Tibial nerve (tissue), 4 donors: Measurements from ENCODE around the gene WDR27. TPM values are rescaled to one million over a fixed set of nuclear protein-coding genes. Genes with fewer than 3 reads are reported as not detected.

Experiments used
- DNase-seq, 2 donors: peaks; one replicate each; pipeline ENCODE4 v3.0.0-alpha.2; 2019; ENCODE audit warnings: low spot score in 2 of 2
- H3K27ac ChIP-seq, 4 donors: fragments of 200-600 bp; sonication (generic) in 3 of 4; one replicate each; pipeline ENCODE4 v1.5.1; 2017 to 2019; ENCODE audit warnings: mild to moderate bottlenecking in 1 of 4
- H3K27me3 ChIP-seq, 2 donors: fragments of 200-600 bp; sonication (generic) in 1 of 2; one replicate each; pipeline versions ENCODE4 v1.5.1 to v1.6.0; 2017 to 2019
- H3K36me3 ChIP-seq, 3 donors: fragments of 200-600 bp; sonication (generic); one replicate each; pipeline ENCODE4 v1.5.1; 2018 to 2019
- H3K4me1 ChIP-seq, 4 donors: fragments of 200-600 bp; sonication (generic) in 3 of 4; one replicate each; pipeline ENCODE4 v1.5.1; 2017 to 2019
- H3K4me3 ChIP-seq, 4 donors: fragments of 200-600 bp; sonication (generic) in 3 of 4; one replicate each; pipeline ENCODE4 v1.5.1; 2017 to 2019; ENCODE audit warnings: mild to moderate bottlenecking in 1 of 4, moderate library complexity in 1 of 4
- H3K9me3 ChIP-seq, 4 donors: fragments of 200-600 bp; sonication (generic) in 3 of 4; one replicate each; pipeline ENCODE4 v1.5.1; 2017 to 2019
- CTCF ChIP-seq, 5 experiments: fragments of 200-600 bp in 3 of 5; fragments of 450-650 bp in 2 of 5; sonication (generic) in 3 of 5; IDR thresholded peaks; one replicate each; pipeline ENCODE4 v1.5.1; 2016 to 2019; ENCODE audit warnings: antibody characterized with exemption in 5 of 5, mild to moderate bottlenecking in 3 of 5, moderate library complexity in 2 of 5
- EP300 ChIP-seq, 2 donors: sonication (generic); formaldehyde crosslinking; IDR thresholded peaks; one replicate each; pipeline ENCODE4 v1.6.1; 2017; ENCODE audit warnings: antibody characterized with exemption in 2 of 2, mild to moderate bottlenecking in 1 of 2
- POLR2A ChIP-seq, 2 donors: fragments of 450-650 bp; IDR thresholded peaks; one replicate each; pipeline ENCODE4 v1.6.1; 2017; ENCODE audit warnings: antibody characterized with exemption in 2 of 2, mild to moderate bottlenecking in 2 of 2, moderate library complexity in 2 of 2
- WGBS, 2 donors: methylation state at CpG; one replicate each; pipeline ENCODE4 v1.1.5; 2018; 5-methylcytosine and 5-hydroxymethylcytosine counted together
- total RNA-seq, 4 donors: library from RNA; depleted of rRNA; stranded (reverse); fragments of >200 nt; gene quantifications; one replicate each; pipeline ENCODE4 v1.1.0, GENCODE V29; 2016

WDR27 gene
- total RNA-seq, 4 donors from 2014 or later = 33.9 to 57.5 (median 52.5) TPM

DNA sequence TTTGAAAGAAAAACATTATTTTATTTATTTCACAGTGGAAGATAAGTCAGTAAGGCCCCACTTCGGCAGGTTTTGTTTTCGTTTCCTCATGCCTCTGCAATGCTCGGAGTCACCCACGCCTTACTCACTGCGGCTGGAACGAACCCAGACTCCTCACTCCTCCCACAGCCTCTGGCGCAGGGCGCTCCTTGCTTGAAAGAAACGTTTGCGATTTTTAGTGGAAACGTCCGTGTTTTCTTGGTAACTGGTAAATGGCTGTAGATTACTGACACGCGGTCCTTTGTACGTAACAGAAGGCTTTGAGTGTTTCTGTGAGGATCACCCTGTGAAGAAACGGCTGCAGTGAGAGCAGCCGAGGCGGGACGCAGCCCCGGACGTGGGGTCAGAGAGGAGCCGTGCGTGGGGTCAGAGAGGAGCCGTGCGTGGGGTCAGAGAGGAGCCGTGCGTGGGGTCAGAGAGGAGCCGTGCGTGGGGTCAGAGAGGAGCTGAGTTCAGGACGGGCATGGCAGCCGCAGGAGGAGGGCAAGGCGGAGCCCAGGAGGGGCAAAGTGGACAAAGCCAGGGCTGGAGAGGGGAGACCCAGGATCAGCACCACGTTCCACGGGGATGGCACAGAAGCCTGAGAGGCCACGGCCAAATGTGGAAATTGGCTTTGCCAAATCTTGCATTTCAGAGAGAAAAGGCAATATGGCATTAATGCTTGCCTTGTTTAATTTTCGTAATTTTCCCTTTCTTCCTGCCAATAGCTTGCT, 249.5 kb downstream of the WDR27 start:
- Histone ChIP-seq H3K27ac (peak overlapping the region; percentile 72 to 92 (median 78)), H3K4me1 (peaks cover 0 to 31% (median 4%) of the 10 kb centered on the region in 4 donors), H3K27me3 (no peaks in the 10 kb centered on the region), H3K36me3 (peaks cover 0 to 9% (median 0%) of the 10 kb centered on the region in 3 donors), H3K4me3 (peak overlapping the region; percentile 5 to 50 (median 38)), H3K9me3 (no peaks in the 10 kb centered on the region)
- peak in 1 of 2 donors; percentile 92 for TF ChIP-seq EP300 (IDR thresholded peaks at IDR 0.05)
- TF ChIP-seq POLR2A (IDR thresholded peaks at IDR 0.05) = peak in 1 of 2 donors; percentile 52
- TF ChIP-seq CTCF (IDR thresholded peaks at IDR 0.05) = no peak
- peak; percentile 73 to 84 for DNase-seq
- WGBS, 2 donors = 23 to 43% methylated on average over 36 of the region's 36 CpGs

DNA sequence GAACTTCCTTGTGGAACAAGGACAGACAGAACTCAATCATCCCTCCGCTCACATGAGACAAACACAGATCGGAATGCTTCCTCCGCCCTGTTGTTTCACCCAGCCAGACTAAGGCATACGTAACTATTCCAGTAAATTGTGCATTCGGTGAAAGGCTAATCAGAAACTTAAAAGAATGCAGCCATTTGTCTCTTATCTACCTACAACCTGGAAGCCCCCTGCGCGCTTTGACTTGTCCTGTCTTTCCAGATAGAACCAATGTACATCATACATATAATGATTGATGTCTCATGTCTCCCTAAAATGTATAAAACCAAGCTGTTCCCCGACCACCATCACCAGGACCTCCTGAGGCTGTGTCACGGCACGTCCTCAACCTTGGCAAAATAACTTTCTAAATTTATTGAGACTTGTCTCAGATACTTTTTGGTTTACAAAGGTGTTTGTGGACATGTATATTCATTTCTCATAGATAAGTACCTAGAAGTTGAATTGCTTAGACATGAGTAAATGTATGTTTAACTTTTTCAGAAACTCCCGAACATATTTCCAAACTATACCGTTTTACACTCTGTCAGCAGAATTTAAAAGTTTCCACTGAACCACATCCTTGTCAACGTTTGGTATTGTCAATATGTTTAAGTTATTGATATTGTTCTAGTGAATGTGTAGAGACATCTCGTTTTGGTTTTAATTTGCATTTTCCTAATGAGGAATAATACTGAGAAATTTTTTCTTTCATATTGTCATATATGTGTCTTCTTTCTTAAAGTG, 250.6 kb downstream of the WDR27 start:
- peaks cover 0 to 4% (median 0%) of the 10 kb centered on the region in 3 donors for H3K36me3 ChIP-seq
- no peak for TF ChIP-seq EP300 (IDR thresholded peaks at IDR 0.05)
- TF ChIP-seq POLR2A (IDR thresholded peaks at IDR 0.05) = no peak
- TF ChIP-seq CTCF (IDR thresholded peaks at IDR 0.05) = no peak
- H3K4me3 ChIP-seq = peak overlapping the region; percentile 5 to 50 (median 38)
- no peak for DNase-seq
- H3K4me1 ChIP-seq = peaks cover 0 to 32% (median 4%) of the 10 kb centered on the region in 4 donors
- H3K27me3 ChIP-seq = no peaks in the 10 kb centered on the region
- 44 to 61% methylated on average over 14 of the region's 14 CpGs for WGBS, 2 donors
- H3K9me3 ChIP-seq = no peaks in the 10 kb centered on the region
- peak overlapping the region; percentile 72 to 92 (median 78) for H3K27ac ChIP-seq

GRCh38 chr6:169450097-169450496, 251.7 kb downstream of the WDR27 start:
- WGBS, 2 donors = 72 to 75% methylated on average over 12 of the region's 12 CpGs
- Histone ChIP-seq H3K27me3 (no peaks in the 10 kb centered on the region), H3K4me3 (peak overlapping the region in 1 of 4 donors; percentile 50), H3K4me1 (peaks cover 0 to 37% (median 4%) of the 10 kb centered on the region in 4 donors), H3K9me3 (no peaks in the 10 kb centered on the region), H3K27ac (peak overlapping the region; percentile 72 to 92 (median 78)), H3K36me3 (peaks cover 0 to 8% (median 0%) of the 10 kb centered on the region in 3 donors)
- TF ChIP-seq EP300 (IDR thresholded peaks at IDR 0.05) (no peak), CTCF (IDR thresholded peaks at IDR 0.05) (no peak), POLR2A (IDR thresholded peaks at IDR 0.05) (no peak)
- DNase-seq = no peak

GRCh38 chr6:169449221-169449620, 252.6 kb downstream of the WDR27 start:
- no peaks in the 10 kb centered on the region for H3K27me3 ChIP-seq
- peaks cover 0 to 37% (median 4%) of the 10 kb centered on the region in 4 donors for H3K4me1 ChIP-seq
- TF ChIP-seq POLR2A (IDR thresholded peaks at IDR 0.05) (no peak), CTCF (IDR thresholded peaks at IDR 0.05) (no peak), EP300 (IDR thresholded peaks at IDR 0.05) (no peak)
- H3K27ac ChIP-seq = peak overlapping the region in 2 of 4 donors; percentile 81 to 92
- peaks cover 0 to 6% (median 0%) of the 10 kb centered on the region in 3 donors for H3K36me3 ChIP-seq
- no peak overlapping the region for H3K4me3 ChIP-seq
- DNase-seq = no peak
- 48 to 55% methylated on average over 6 of the region's 6 CpGs for WGBS, 2 donors
- no peaks in the 10 kb centered on the region for H3K9me3 ChIP-seq
